ENCODE results near the gene MCM9. TPM values are rescaled to one million over a fixed set of nuclear protein-coding genes. Genes with fewer than 3 reads are reported as not detected.

MCM9 gene
- total and polyA plus RNA-seq, 8 donors, result 0.29 to 85.7 (median 8.2) TPM

DNA sequence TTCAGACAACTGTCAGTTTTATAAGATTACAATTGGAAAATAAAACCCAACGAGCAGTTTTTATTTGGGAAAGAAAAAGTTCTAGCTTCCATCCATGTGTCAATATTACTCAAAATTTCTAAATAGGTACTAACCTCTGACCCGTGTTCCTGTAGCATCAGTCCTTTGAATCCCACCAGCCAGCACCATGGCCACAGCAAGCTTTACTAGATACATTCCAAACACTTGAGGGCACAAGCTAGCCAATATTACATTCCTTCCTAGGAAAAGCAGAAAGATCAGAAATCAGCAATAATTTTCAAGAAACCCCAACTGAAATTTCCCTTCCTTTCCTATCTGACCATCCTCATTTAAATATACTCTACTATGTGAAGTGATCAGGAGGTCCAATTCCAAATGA lies 21.8 kb downstream of the MCM9 start:
- Histone ChIP-seq H3K9me3 (no peaks in the 10 kb centered on the region), H3K4me3 (no peak overlapping the region), H3K4me1 (no peaks in the 10 kb centered on the region), H3K27ac (no peak overlapping the region), H3K36me3 (peaks cover 19 to 99% (median 94%) of the 10 kb centered on the region in 4 donors), H3K27me3 (no peaks in the 10 kb centered on the region)
- DNase-seq, result no peak
- intact Hi-C loops (cut with DNase I; ENCODE audit: low total_unique reads), result no loop called here
- TF ChIP-seq EP300 (IDR thresholded peaks at IDR 0.05) (no peak), POLR2AphosphoS5 (IDR thresholded peaks at IDR 0.05) (no peak)
- 73 to 88% (median 80%) methylated on average over 2 of the region's 2 CpGs for WGBS, 5 donors

DNA sequence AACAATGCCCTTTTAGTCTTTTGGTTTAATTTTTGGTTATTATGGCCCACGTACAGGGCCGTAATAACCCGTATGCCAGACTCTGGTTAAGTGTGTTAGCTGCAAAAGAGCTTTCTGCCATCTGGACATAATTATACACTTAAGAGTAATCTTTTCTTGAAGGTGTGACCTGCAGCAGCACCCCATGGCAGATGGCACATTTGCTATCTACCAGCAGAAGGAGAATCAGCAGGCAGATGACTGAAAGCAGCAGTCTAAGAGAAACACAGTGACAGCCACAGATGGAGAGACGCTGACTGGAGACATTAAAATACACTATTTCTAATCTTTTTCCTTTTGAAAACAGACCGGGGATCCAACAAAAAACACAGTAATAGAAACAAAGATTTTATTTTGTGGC lies 22.3 kb downstream of the MCM9 start:
- intact Hi-C loops (cut with DNase I; ENCODE audit: low total_unique reads), result no loop called here
- Histone ChIP-seq H3K4me3 (no peak overlapping the region), H3K4me1 (no peaks in the 10 kb centered on the region), H3K27ac (no peak overlapping the region), H3K36me3 (peaks cover 19 to 100% (median 96%) of the 10 kb centered on the region in 4 donors), H3K9me3 (no peaks in the 10 kb centered on the region), H3K27me3 (no peaks in the 10 kb centered on the region)
- no peak for DNase-seq
- TF ChIP-seq, protein P1, sequence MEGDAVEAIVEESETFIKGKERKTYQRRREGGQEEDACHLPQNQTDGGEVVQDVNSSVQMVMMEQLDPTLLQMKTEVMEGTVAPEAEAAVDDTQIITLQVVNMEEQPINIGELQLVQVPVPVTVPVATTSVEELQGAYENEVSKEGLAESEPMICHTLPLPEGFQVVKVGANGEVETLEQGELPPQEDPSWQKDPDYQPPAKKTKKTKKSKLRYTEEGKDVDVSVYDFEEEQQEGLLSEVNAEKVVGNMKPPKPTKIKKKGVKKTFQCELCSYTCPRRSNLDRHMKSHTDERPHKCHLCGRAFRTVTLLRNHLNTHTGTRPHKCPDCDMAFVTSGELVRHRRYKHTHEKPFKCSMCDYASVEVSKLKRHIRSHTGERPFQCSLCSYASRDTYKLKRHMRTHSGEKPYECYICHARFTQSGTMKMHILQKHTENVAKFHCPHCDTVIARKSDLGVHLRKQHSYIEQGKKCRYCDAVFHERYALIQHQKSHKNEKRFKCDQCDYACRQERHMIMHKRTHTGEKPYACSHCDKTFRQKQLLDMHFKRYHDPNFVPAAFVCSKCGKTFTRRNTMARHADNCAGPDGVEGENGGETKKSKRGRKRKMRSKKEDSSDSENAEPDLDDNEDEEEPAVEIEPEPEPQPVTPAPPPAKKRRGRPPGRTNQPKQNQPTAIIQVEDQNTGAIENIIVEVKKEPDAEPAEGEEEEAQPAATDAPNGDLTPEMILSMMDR (IDR thresholded peaks at IDR 0.05), result no peak
- no peak for TF ChIP-seq POLR2AphosphoS5 (IDR thresholded peaks at IDR 0.05)
- no peak for TF ChIP-seq POLR2A (IDR thresholded peaks at IDR 0.05)
- no peak for TF ChIP-seq EP300 (IDR thresholded peaks at IDR 0.05)
- 82 to 89% (median 85%) methylated on average over 5 of the region's 5 CpGs for WGBS, 5 donors

DNA sequence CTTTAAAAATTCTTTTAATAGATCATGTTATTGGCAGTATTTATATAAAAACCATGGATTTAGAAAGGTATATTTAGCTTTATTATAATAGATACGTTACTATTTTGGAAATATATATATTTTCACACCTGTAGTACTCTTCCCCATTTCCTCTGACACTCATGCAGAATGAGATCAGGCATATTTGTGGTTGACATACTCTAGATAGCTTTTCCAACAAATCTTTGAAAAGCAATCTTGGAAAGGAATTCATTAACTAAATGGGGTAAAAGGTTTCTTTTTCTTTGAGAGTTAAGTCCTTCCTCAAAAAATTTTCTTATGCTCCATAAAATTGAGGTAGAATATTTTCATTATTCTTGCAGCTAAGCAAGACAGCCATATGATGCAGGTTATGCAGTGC lies 26.5 kb downstream of the MCM9 start:
- H3K36me3 ChIP-seq, result peaks cover 19 to 100% (median 93%) of the 10 kb centered on the region in 4 donors
- WGBS, 5 donors, result 63 to 84% (median 65%) methylated on average over 1 of the region's 1 CpG
- no peak for DNase-seq
- no peak overlapping the region for H3K4me3 ChIP-seq
- no peak for TF ChIP-seq POLR2AphosphoS5 (IDR thresholded peaks at IDR 0.05)
- TF ChIP-seq, protein P1 (IDR thresholded peaks at IDR 0.05), result no peak
- H3K9me3 ChIP-seq, result no peaks in the 10 kb centered on the region
- H3K27me3 ChIP-seq, result no peaks in the 10 kb centered on the region
- H3K4me1 ChIP-seq, result no peaks in the 10 kb centered on the region
- H3K27ac ChIP-seq, result no peak overlapping the region
- intact Hi-C loops (cut with DNase I; ENCODE audit: low total_unique reads), result no loop called here

DNA sequence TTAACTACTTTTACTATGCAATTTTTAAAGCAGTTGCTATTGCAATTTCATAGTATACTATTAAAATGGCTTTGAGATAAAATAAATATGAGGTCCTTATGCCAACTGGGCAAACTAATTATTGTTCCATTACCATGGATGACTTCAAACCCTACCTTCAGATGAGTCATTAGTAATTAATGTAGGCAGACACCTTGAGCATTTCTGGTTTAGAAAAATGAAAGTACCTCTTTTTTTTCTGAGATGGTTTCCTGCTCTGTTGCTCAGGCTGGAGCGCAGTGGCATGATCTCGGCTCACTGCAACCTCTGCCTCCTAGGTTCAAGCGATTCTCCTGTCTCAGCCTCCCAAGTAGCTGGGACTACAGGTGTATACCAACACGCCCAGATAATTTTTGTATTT lies 29.1 kb downstream of the MCM9 start:
- WGBS, 5 donors, result 89 to 99% (median 94%) methylated on average over 4 of the region's 4 CpGs
- no peak for DNase-seq
- Histone ChIP-seq H3K4me3 (no peak overlapping the region), H3K27me3 (no peaks in the 10 kb centered on the region), H3K36me3 (peaks cover 10 to 93% (median 79%) of the 10 kb centered on the region in 4 donors), H3K9me3 (no peaks in the 10 kb centered on the region), H3K4me1 (peaks cover 0 to 15% (median 5%) of the 10 kb centered on the region in 4 donors), H3K27ac (no peak overlapping the region)
- intact Hi-C loops (cut with DNase I; ENCODE audit: low total_unique reads), result no loop called here
- TF ChIP-seq POLR2AphosphoS5 (IDR thresholded peaks at IDR 0.05), result no peak

DNA sequence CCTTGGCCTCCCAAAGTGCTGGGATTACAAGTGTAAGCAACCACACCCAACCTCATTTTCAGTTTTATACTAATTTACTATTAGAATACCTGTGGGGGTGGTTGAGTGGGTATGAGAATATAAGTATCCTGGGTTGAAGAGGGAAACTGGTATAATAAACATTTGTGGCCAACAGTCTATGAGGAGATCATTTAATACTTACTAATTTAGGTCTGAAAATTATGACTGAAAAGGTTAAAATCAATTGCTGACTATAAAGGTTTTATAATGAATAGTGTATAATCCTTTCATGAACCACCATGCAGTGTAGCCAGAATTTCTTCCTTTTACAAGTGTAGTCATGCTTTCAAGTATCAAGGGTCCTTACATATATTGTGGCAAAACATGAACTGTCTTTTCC lies 29.9 kb downstream of the MCM9 start:
- H3K36me3 ChIP-seq, result peaks cover 10 to 85% (median 72%) of the 10 kb centered on the region in 4 donors
- TF ChIP-seq POLR2A (IDR thresholded peaks at IDR 0.05) (no peak), EP300 (IDR thresholded peaks at IDR 0.05) (no peak), POLR2AphosphoS5 (IDR thresholded peaks at IDR 0.05) (no peak)
- TF ChIP-seq, protein P1 (IDR thresholded peaks at IDR 0.05), result no peak
- H3K4me3 ChIP-seq, result no peak overlapping the region
- no peaks in the 10 kb centered on the region for H3K27me3 ChIP-seq
- H3K27ac ChIP-seq, result no peak overlapping the region
- H3K4me1 ChIP-seq, result peaks cover 0 to 22% (median 12%) of the 10 kb centered on the region in 4 donors
- DNase-seq, result no peak
- H3K9me3 ChIP-seq, result no peaks in the 10 kb centered on the region
- intact Hi-C loops (cut with DNase I; ENCODE audit: low total_unique reads), result no loop called here
